ENCODE results near the gene RALGAPB. TPM values are rescaled to one million over a fixed set of nuclear protein-coding genes. Genes with fewer than 3 reads are reported as not detected.
A peak's percentile ranks its signal among the peaks of the same experiment; 100 is the strongest.

Gene RALGAPB
- total RNA-seq, 1 donor from 2014 or later, result 35.7 TPM

- no peak for TF ChIP-seq CTCF (IDR thresholded peaks at IDR 0.05)
- Histone ChIP-seq H3K36me3 (peaks cover 23% of the 10 kb centered on the region), H3K27ac (no peak overlapping the region), H3K4me3 (no peak overlapping the region), H3K27me3 (ENCODE audit: low read depth) (peaks cover 2% of the 10 kb centered on the region), H3K4me1 (peaks cover 19% of the 10 kb centered on the region), H3K9me3 (no peaks in the 10 kb centered on the region)
- ATAC-seq (no peak), DNase-seq (no peak)
- intact Hi-C loops (cut with DNase I), result no loop called here
Measured at GRCh38 chr20:38445381-38445796, 27.3 kb upstream of the RALGAPB start.

- no peak for ATAC-seq
- peak overlapping the region; percentile 95 for H3K4me3 ChIP-seq
- no peaks in the 10 kb centered on the region for H3K9me3 ChIP-seq
- no peak for TF ChIP-seq CTCF (IDR thresholded peaks at IDR 0.05)
- H3K36me3 ChIP-seq, result peaks cover 29% of the 10 kb centered on the region
- DNase-seq, result no peak
- H3K4me1 ChIP-seq, result peaks cover 19% of the 10 kb centered on the region
- intact Hi-C loops (cut with DNase I), result no loop called here
- no peaks in the 10 kb centered on the region for H3K27me3 ChIP-seq (ENCODE audit: low read depth)
- peak overlapping the region; percentile 88 for H3K27ac ChIP-seq
Measured at GRCh38 chr20:38445901-38446425, 26.7 kb upstream of the RALGAPB start.

- H3K36me3 ChIP-seq, result peaks cover 29% of the 10 kb centered on the region
- peak overlapping the region; percentile 88 for H3K27ac ChIP-seq
- peaks cover 19% of the 10 kb centered on the region for H3K4me1 ChIP-seq
- DNase-seq, result peak; percentile 95
- peak; percentile 97 for TF ChIP-seq CTCF (IDR thresholded peaks at IDR 0.05)
- intact Hi-C loops (cut with DNase I), result no loop called here
- H3K27me3 ChIP-seq (ENCODE audit: low read depth), result no peaks in the 10 kb centered on the region
- H3K4me3 ChIP-seq, result peak overlapping the region; percentile 95
- H3K9me3 ChIP-seq, result no peaks in the 10 kb centered on the region
- ATAC-seq, result peak; percentile 98
Measured at GRCh38 chr20:38446441-38447209, 26.0 kb upstream of the RALGAPB start.

- Histone ChIP-seq H3K27me3 (ENCODE audit: low read depth) (no peaks in the 10 kb centered on the region), H3K27ac (peak overlapping the region; percentile 88), H3K4me1 (peaks cover 19% of the 10 kb centered on the region), H3K4me3 (peak overlapping the region; percentile 95), H3K36me3 (peaks cover 29% of the 10 kb centered on the region), H3K9me3 (no peaks in the 10 kb centered on the region)
- intact Hi-C loops (cut with DNase I), result no loop called here
- no peak for TF ChIP-seq CTCF (IDR thresholded peaks at IDR 0.05)
- DNase-seq (no peak), ATAC-seq (peak in 1 of 2 donors; percentile 5)
Measured at GRCh38 chr20:38447251-38447661, 25.4 kb upstream of the RALGAPB start.

- no peak for TF ChIP-seq CTCF (IDR thresholded peaks at IDR 0.05)
- Histone ChIP-seq H3K36me3 (peaks cover 29% of the 10 kb centered on the region), H3K27me3 (ENCODE audit: low read depth) (no peaks in the 10 kb centered on the region), H3K9me3 (no peaks in the 10 kb centered on the region), H3K27ac (no peak overlapping the region), H3K4me1 (peaks cover 19% of the 10 kb centered on the region), H3K4me3 (no peak overlapping the region)
- ATAC-seq (no peak), DNase-seq (no peak)
- intact Hi-C loops (cut with DNase I), result no loop called here
Measured at GRCh38 chr20:38447931-38448675, 24.5 kb upstream of the RALGAPB start.

Measured in lower lobe of right lung (tissue), 2 donors.